Nephron progenitor cell (in vitro differentiated cells): Measurements from ENCODE around the gene TAGLN3.
A peak's percentile ranks its signal among the peaks of the same experiment; 100 is the strongest.
"Not testable (repeated sequence)": the region's sequence is repeated elsewhere in the genome, so short reads cannot be mapped to it uniquely, and the experiment has no call there.

Experiments
- DNase-seq: peaks from one replicate; pipeline ENCODE4 v3.0.0; 2021
- H3K27ac Mint-ChIP-seq: 2 replicates; pipeline ENCODE4 v1.8.0; 2021; ENCODE audit warnings: mild to moderate bottlenecking, moderate library complexity, mixed read lengths
- H3K27me3 Mint-ChIP-seq: 2 replicates; pipeline ENCODE4 v1.8.0; 2021; ENCODE audit warnings: mild to moderate bottlenecking, low read depth, mixed read lengths; ENCODE audit not compliant: poor library complexity
- H3K36me3 Mint-ChIP-seq: 2 replicates; pipeline ENCODE4 v1.8.0; 2021; ENCODE audit warnings: low read depth, mixed read lengths
- H3K4me1 Mint-ChIP-seq: 2 replicates; pipeline ENCODE4 v1.8.0; 2021; ENCODE audit warnings: mixed read lengths
- H3K4me3 Mint-ChIP-seq: 2 replicates; pipeline ENCODE4 v1.8.0; 2021; ENCODE audit warnings: mild to moderate bottlenecking, moderate library complexity, mixed read lengths
- H3K9me3 Mint-ChIP-seq: 2 replicates; pipeline ENCODE4 v1.8.0; 2021; ENCODE audit warnings: mild to moderate bottlenecking, moderate library complexity, mixed read lengths
- CTCF ChIP-seq: fragments of 200-600 bp; sonication (generic); IDR thresholded peaks from 2 replicates; pipeline ENCODE4 v1.5.0; 2021; ENCODE audit warnings: antibody characterized with exemption

The TAGLN3 gene

GRCh38 chr3:112034436-112034835, 35.7 kb downstream of the TAGLN3 start, which contains the start of gene TMPRSS7:
Gene TMPRSS7, plus strand, starts transcription at chr3:112034736. Its CDS starts 110 bp downstream, at chr3:112034846.
- Mint-ChIP-seq H3K36me3 (peaks cover 6% of the 10 kb centered on the region), H3K27ac (peak within 1 kb of the TSS; percentile 13), H3K4me1 (peaks cover 15% of the 10 kb centered on the region), H3K4me3 (no peak within 1 kb of the TSS), H3K27me3 (peaks cover 3% of the 10 kb centered on the region), H3K9me3 (peaks cover 22% of the 10 kb centered on the region)
- no peak for TF ChIP-seq CTCF
- DNase-seq: no peak

DNA sequence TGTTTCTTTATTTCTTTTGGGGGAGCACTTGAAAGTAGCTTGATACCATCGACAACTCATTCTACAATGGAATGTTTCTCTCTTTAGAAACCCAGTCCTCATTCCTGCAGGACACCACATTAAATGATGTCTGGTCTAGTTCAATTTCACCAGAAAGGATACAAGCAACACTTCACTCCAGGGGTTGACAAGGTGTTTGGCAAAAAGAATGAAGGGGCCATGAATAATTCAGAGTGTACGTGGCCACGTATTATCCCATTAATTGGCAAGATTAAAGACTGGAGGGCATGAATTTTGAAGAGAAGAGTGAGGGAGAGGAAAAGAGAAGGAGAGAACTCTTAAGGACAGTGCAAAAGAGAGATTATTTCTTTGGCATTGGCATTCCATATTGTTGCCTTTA, 36.5 kb downstream of the TAGLN3 start:
- DNase-seq: no peak
- no peak overlapping the region for H3K4me3 Mint-ChIP-seq
- peaks cover 6% of the 10 kb centered on the region for H3K36me3 Mint-ChIP-seq
- H3K27me3 Mint-ChIP-seq: peaks cover 3% of the 10 kb centered on the region
- H3K9me3 Mint-ChIP-seq: peaks cover 22% of the 10 kb centered on the region
- no peak for TF ChIP-seq CTCF
- H3K4me1 Mint-ChIP-seq: peaks cover 18% of the 10 kb centered on the region
- H3K27ac Mint-ChIP-seq: no peak overlapping the region

DNA sequence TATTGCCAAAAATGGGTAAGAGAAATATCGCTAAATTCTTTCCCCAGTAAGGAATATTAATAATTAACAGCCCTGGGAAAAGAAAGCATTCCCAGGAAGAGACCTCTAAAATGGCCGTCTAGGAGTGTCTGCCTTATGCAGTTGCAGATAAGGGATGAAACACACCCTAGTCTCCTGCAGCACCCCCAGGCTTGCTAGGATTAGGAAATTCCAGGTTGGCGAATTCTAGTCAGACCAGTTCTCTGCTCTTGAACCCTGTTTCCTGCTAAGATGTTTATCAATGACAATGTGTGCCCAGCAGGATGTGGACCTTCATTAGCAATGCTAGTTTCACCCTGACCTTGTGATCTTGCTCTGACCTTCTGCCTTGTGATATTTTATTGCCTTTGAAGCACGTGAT, 38.5 kb downstream of the TAGLN3 start:
- peaks cover 21% of the 10 kb centered on the region for H3K9me3 Mint-ChIP-seq
- H3K27ac Mint-ChIP-seq, H3K36me3 Mint-ChIP-seq, DNase-seq, H3K27me3 Mint-ChIP-seq, H3K4me3 Mint-ChIP-seq: not testable (repeated sequence)
- peaks cover 35% of the 10 kb centered on the region for H3K4me1 Mint-ChIP-seq

DNA sequence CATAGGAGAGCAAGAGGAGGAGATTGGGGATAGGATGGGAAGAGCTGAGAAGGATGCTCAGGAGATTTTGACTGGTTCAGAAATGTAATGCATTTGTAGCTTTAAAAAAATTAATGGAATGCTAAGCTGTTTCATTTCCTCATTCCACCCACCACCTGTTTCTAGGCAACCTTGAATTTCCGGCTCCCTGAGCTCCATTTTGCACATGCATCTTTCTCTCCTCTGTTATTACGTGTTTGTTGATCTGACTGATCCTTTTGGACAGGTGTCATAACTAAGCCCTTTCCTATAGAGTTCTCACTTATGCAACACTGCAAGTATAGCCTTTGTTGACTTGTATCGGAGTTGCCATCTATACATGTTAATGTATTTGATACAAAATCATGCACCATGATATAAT, 40.1 kb downstream of the TAGLN3 start:
- H3K36me3 Mint-ChIP-seq: no peaks in the 10 kb centered on the region

GRCh38 chr3:112041321-112041720, 42.6 kb downstream of the TAGLN3 start:
- Mint-ChIP-seq H3K4me3 (no peak overlapping the region), H3K36me3 (no peaks in the 10 kb centered on the region), H3K27ac (no peak overlapping the region), H3K4me1 (peaks cover 20% of the 10 kb centered on the region), H3K27me3 (peaks cover 3% of the 10 kb centered on the region), H3K9me3 (peaks cover 5% of the 10 kb centered on the region)
- DNase-seq: no peak
- no peak for TF ChIP-seq CTCF

More for the DNA sequence above, 40.1 kb downstream of the TAGLN3 start:
- Mint-ChIP-seq H3K4me1 (peaks cover 29% of the 10 kb centered on the region), H3K27ac (no peak overlapping the region), H3K4me3 (no peak overlapping the region), H3K9me3 (peaks cover 10% of the 10 kb centered on the region), H3K27me3 (peaks cover 3% of the 10 kb centered on the region)
- TF ChIP-seq CTCF: no peak
- DNase-seq: no peak

- H3K9me3 Mint-ChIP-seq: no peaks in the 10 kb centered on the region
- H3K36me3 Mint-ChIP-seq: no peaks in the 10 kb centered on the region
- no peak for DNase-seq
- no peak overlapping the region for H3K4me3 Mint-ChIP-seq
- H3K27ac Mint-ChIP-seq: no peak overlapping the region
- no peaks in the 10 kb centered on the region for H3K27me3 Mint-ChIP-seq
- no peak for TF ChIP-seq CTCF
- H3K4me1 Mint-ChIP-seq: peaks cover 23% of the 10 kb centered on the region
Observed at GRCh38 chr3:112042842-112043280, 44.1 kb downstream of the TAGLN3 start.
